ENCODE data around the gene CHN2.

DNA sequence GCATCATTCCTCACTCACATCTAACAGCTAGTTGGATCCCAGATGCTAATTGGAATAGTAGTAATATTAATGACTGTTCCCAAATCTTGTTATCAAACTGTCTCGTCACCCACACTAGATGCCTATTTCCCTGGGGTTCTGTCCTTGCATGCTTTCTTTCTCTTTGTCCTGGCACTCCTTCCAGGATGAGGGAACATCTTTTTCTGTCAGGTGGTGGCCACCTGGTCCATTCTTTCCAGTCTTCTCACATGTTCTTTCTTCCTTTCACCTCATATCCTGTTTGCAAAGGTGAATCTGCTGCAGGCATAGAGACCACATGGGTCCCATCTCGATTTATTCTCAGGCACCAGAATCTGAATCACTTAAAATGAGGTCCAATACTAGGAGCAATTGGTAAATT, 126.0 kb downstream of the CHN2 start:
- TF ChIP-seq, protein P1, sequence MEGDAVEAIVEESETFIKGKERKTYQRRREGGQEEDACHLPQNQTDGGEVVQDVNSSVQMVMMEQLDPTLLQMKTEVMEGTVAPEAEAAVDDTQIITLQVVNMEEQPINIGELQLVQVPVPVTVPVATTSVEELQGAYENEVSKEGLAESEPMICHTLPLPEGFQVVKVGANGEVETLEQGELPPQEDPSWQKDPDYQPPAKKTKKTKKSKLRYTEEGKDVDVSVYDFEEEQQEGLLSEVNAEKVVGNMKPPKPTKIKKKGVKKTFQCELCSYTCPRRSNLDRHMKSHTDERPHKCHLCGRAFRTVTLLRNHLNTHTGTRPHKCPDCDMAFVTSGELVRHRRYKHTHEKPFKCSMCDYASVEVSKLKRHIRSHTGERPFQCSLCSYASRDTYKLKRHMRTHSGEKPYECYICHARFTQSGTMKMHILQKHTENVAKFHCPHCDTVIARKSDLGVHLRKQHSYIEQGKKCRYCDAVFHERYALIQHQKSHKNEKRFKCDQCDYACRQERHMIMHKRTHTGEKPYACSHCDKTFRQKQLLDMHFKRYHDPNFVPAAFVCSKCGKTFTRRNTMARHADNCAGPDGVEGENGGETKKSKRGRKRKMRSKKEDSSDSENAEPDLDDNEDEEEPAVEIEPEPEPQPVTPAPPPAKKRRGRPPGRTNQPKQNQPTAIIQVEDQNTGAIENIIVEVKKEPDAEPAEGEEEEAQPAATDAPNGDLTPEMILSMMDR (IDR thresholded peaks at IDR 0.05; ENCODE audit: poor library complexity, severe bottlenecking) = no peak
- TF ChIP-seq POLR2AphosphoS5 (IDR thresholded peaks at IDR 0.05) (no peak), SMC3 (conservative IDR thresholded peaks at IDR 0.05; ENCODE audit: poor library complexity) (no peak), TAF1 (IDR thresholded peaks at IDR 0.05; ENCODE audit: low read depth) (no peak), EZH2 (IDR thresholded peaks at IDR 0.05; ENCODE audit: borderline replicate concordance, insufficient read depth, low read length, poor library complexity, severe bottlenecking) (no peak)
- TF ChIP-seq, protein P2, sequence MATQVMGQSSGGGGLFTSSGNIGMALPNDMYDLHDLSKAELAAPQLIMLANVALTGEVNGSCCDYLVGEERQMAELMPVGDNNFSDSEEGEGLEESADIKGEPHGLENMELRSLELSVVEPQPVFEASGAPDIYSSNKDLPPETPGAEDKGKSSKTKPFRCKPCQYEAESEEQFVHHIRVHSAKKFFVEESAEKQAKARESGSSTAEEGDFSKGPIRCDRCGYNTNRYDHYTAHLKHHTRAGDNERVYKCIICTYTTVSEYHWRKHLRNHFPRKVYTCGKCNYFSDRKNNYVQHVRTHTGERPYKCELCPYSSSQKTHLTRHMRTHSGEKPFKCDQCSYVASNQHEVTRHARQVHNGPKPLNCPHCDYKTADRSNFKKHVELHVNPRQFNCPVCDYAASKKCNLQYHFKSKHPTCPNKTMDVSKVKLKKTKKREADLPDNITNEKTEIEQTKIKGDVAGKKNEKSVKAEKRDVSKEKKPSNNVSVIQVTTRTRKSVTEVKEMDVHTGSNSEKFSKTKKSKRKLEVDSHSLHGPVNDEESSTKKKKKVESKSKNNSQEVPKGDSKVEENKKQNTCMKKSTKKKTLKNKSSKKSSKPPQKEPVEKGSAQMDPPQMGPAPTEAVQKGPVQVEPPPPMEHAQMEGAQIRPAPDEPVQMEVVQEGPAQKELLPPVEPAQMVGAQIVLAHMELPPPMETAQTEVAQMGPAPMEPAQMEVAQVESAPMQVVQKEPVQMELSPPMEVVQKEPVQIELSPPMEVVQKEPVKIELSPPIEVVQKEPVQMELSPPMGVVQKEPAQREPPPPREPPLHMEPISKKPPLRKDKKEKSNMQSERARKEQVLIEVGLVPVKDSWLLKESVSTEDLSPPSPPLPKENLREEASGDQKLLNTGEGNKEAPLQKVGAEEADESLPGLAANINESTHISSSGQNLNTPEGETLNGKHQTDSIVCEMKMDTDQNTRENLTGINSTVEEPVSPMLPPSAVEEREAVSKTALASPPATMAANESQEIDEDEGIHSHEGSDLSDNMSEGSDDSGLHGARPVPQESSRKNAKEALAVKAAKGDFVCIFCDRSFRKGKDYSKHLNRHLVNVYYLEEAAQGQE (IDR thresholded peaks at IDR 0.05; ENCODE audit: borderline replicate concordance) = no peak
